ENCODE results near the gene TDRD7. TPM values are rescaled to one million over a fixed set of nuclear protein-coding genes. Genes with fewer than 3 reads are reported as not detected.
A peak's percentile ranks its signal among the peaks of the same experiment; 100 is the strongest.
"Not testable (repeated sequence)": the region's sequence is repeated elsewhere in the genome, so short reads cannot be mapped to it uniquely, and the experiment has no call there.

TDRD7 gene
- total RNA-seq, 1 donor from 2014 or later = 13.6 TPM

- DNase-seq (ENCODE audit: low read depth in 2 of 2) = no peak
Measured at GRCh38 chr9:97473717-97474116, 61.8 kb downstream of the TDRD7 start.

GRCh38 chr9:97474372-97474925, 62.6 kb downstream of the TDRD7 start:
- DNase-seq (ENCODE audit: low read depth in 2 of 2) = no peak

DNA sequence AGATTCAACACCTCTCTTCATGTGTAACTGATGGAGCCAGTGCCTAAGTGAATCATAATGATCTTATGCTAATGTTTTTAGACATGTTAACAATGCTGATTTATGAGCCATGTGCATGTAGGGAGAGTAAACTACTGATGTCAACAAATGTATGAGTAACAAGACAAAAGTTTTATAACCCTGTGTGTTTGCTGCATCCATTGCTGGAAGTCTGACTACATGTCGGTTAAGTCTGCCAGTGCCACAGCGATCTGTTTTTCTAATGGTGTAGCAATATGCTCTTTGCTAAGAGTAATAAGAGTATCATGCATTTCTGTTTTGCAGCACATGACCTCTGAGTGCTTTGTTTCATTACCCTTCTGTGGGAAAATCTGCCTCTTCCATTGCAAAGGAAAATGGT, 63.2 kb downstream of the TDRD7 start:
- no peak for DNase-seq (ENCODE audit: low read depth in 2 of 2)

- DNase-seq (ENCODE audit: low read depth in 2 of 2) = no peak
Measured at GRCh38 chr9:97478301-97478981, 66.5 kb downstream of the TDRD7 start.

DNA sequence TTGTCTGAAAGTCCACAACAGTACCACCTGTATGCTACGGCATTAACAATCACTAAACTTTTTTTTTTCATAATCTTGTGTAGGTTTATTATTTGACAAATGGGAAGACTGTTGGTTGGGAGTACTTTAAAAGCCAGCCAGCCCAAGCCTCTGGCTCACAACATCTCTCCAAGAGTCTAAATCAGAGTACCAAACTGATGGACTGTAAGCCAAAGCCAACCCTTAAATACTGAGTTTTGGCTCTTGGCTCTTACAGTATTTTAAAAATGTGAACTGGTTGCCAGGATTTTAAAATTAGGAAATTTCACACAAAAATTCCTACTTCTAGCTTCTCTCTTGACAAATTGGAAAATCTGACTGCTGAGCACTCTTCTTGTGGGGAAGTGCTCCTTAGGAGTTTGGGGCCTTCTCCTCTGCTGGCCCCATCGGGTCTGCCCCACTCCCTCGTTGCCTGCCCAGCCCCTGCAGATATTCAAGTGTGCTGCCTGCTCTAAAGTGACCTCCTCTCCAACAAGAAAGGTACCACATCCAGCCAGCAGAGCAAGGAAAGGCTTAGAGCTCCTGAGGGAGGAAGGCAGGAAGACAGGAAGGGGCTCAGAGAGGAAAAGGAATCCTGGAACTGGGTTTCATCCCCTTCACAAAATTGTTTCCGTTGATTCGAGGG, 67.7 kb downstream of the TDRD7 start:
- no peak for DNase-seq (ENCODE audit: low read depth in 2 of 2)

DNA sequence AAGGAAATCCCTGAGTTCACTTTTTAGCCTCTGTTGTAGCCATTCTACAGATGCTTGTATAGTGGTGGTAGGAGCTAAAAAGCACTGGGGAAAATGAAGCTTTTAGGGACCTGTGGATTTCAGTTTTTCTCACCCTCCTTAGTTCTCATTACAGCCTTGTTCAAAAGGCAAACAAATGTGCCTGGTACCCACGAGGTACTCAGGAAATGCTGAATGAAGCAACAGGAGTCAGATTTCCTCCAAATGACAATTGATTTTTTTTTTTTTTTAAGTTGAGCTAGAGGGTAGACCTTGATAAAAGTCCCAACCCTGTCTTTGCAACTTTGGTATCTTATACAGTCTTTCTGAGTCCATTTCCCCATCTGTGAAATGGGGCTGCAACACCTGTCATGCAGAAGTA, 68.3 kb downstream of the TDRD7 start:
- peak in 1 of 2 donors; percentile 23 for DNase-seq (ENCODE audit: low read depth in 2 of 2)

GRCh38 chr9:97480749-97481148, 68.9 kb downstream of the TDRD7 start:
- DNase-seq (ENCODE audit: low read depth in 2 of 2) = no peak

- DNase-seq (ENCODE audit: low read depth in 2 of 2) = peak in 1 of 2 donors; percentile 41
Measured at GRCh38 chr9:97484134-97484533, 72.2 kb downstream of the TDRD7 start.

DNA sequence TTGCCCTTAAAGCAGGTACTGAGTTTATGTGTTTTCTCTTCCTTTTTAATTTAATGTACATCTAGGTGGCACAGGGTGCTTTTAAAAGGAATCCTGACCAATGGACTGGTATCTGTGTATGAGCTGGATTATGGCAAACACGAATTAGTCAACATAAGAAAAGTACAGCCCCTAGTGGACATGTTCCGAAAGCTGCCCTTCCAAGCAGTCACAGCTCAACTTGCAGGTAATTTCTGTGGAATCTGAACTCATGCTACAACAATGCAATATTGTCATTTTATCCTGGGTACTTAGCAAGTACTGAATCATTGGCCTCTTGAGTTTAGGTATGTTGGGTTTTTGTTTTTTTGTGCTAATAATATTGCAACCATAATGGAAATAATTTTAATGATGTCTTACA, 75.2 kb downstream of the TDRD7 start:
- peak in 1 of 2 donors; percentile 25 for DNase-seq (ENCODE audit: low read depth in 2 of 2)

DNA sequence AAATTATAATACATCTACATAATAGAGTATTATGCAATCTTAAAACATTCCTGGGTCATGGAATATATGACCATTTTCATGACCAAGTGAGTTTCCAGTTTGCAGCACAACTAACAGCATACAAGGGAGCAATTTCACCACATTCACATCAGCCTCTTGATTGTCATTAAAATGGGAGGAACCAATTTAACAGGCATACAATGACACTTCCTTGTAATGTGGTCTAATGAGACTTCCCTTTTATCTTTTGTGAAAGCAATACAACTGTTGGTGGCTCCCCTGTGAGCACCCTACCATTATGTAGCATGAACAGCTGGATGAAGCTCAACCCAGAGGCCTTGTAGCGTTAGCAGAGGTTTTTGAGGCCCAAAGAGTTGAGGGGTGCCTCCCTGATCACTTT, 76.0 kb downstream of the TDRD7 start:
- no peak for DNase-seq (ENCODE audit: low read depth in 2 of 2)

- DNase-seq (ENCODE audit: low read depth in 2 of 2) = no peak
Measured at GRCh38 chr9:97491216-97491999, 79.5 kb downstream of the TDRD7 start.

DNA sequence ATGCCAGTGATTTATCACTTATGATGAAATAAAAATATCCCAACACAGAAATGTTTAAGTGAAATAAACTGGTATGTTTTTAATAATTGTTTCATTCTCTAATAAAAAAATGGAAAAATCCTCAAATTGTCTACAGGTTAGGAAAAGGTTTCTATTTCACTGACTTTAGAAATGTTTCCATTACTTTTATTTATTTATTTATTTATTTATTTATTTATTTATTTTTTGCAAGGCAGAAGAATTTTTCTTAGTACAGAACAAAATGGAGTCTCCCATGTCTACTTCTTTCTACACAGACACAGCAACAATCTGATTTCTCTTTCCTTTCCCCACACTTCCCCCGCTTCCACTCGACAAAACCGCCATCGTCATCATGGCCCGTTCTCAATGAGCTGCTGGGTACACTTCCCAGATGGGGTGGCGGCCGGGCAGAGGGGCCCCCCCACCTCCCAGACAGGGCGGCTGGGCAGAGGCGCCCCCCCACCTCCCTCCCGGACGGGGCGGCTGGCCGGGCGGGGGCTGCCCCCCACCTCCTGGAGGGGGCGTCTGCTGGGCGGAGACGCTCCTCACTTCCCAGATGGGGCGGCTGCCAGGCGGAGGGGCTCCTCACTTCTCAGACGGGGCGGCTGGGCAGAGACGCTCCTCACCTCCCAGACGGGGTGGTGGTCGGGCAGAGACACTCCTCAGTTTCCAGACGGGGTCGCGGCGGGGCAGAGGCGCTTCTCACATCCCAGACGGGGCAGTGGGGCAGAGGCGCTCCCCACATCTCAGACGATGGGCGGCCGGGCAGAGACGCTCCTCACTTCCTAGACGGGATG, 85.9 kb downstream of the TDRD7 start:
- DNase-seq (ENCODE audit: low read depth in 2 of 2) = not testable (repeated sequence)

DNA sequence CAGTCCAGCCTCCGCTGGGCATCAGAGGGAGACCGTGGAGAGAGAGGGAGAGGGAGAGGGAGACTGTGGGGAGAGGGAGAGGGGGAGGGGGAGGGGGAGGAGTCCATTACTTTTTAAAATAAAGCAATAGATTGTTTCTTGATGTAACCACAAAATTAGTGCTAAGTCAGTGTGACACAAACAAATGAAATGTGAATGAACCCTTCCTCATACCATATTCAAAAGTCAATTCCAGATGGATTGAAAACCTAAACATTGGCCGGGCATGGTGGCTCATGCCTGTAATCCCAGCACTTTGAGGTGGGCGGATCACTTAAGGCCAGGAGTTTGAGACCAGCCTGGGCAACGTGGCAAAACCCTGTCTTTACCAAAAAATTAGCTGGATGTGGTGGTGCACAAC, 87.0 kb downstream of the TDRD7 start:
- DNase-seq (ENCODE audit: low read depth in 2 of 2) = not testable (repeated sequence)

GRCh38 chr9:97500263-97500662, 88.4 kb downstream of the TDRD7 start:
- DNase-seq (ENCODE audit: low read depth in 2 of 2) = no peak

DNA sequence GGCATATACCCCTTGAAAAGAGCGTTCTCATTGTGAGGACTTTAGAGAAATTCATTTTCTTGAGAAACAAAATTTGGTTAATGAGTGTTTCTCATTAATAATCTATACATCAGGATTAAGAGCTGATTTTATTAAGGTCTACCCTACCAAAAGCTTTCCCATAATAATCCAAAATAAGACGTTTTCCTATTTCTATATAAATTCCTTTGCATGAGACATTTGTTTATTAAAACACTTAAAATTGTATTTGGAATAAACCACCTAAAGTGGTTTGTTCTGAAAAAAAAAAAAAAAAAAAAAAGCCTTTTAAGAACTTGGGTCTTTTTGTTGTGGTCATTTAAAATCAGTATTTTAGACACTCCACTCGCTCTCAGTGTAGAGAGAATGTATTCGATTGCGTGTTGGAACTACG, 88.9 kb downstream of the TDRD7 start:
- DNase-seq (ENCODE audit: low read depth in 2 of 2) = no peak

DNA sequence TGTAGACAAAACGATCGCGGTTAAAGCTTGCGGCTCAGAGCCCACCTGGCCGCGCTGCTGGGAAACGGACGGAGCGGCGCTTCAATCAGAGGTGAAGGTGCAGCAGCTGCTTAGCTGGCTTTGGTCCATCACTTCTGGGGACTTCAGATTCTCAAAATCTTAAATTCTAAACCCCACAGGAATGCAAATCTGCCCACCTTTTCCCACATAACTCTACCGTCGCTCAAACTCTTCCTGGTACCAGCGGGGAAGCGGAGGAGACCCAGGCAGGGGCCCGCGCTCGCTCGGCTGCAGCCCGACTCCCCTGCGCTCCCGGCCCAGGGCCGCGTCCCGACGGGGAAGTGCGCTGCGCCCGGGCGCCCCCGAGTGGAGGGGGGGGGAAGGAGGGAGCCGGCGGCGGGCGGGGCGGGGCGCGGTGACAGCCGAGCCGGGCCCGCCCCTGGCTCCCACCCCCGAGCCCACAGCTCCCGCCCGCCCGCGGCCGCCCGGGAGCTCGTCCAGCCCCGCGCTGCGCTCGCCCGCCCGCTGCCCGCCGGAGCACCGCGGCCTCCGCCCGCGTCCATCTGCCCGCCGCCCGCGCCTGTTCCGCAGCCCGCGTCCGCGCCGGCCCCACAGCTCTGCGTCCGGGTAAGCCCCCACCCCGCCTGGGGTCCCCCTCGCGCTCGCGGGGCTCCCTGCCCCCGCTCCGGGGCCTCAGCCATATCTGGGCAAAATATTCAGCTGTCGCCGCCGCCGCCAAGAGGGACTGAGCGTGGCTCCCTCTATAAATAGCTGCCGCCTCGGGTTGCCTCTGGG, 89.5 kb downstream of the TDRD7 start, which contains the start of gene TMOD1:
Gene TMOD1 (plus strand): TSS at position 490 of the 795 bp plus-strand sequence. CDS start 22,523 bp downstream, outside the sequence.
- peak in 1 of 2 donors; percentile 80 for DNase-seq (ENCODE audit: low read depth in 2 of 2)

DNA sequence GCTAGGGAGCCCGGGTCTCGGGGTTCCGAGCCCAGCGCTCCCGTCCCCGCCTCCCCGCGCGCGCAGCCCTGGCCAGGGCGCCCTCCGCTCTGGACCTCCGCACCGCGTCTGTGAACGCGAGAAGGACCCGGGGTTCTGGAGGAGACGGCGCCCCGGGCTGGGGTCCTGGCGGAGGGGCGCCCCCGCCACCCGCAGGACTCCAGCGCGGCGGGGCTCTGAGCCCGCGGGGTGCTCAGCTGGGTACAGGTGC, 90.0 kb downstream of the TDRD7 start:
- no peak for DNase-seq (ENCODE audit: low read depth in 2 of 2)

DNA sequence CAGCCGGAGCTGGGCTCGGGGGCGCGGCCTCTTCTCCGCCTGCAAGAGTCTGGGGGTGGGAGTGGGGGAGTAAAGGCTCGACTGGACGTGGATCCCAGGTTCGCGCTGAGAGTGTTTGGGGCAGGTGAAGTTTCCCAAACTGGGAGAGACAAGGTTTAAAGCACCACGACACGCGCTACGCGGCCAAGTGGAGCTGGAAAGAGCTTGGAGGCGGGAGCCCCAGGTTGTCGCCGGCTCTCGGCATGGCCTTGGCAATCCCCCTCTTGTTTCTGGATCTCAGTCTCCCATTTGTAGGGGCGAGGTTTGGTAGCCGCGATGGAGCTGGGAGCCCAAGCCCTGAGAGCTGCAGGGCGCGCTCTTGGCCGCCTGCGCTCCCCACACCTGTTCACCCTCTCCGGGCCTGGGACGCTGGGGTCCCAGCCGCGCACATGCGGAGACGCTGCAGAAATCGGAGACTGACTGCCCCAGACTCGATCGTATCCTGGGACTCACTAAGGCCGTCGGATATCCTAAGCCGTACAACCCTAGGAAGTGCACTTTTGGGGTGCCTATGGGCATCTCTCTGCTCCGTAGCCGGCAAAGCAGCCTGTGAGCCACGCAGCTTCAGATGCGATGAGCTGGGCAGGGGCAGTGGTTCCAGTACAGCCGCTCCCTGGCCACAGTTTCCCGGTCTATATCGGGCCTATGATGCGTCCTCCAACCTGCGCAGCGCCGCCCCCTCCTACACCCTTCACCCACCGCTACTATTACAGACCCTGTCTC, 90.5 kb downstream of the TDRD7 start:
- peak in 1 of 2 donors; percentile 18 for DNase-seq (ENCODE audit: low read depth in 2 of 2)

DNA sequence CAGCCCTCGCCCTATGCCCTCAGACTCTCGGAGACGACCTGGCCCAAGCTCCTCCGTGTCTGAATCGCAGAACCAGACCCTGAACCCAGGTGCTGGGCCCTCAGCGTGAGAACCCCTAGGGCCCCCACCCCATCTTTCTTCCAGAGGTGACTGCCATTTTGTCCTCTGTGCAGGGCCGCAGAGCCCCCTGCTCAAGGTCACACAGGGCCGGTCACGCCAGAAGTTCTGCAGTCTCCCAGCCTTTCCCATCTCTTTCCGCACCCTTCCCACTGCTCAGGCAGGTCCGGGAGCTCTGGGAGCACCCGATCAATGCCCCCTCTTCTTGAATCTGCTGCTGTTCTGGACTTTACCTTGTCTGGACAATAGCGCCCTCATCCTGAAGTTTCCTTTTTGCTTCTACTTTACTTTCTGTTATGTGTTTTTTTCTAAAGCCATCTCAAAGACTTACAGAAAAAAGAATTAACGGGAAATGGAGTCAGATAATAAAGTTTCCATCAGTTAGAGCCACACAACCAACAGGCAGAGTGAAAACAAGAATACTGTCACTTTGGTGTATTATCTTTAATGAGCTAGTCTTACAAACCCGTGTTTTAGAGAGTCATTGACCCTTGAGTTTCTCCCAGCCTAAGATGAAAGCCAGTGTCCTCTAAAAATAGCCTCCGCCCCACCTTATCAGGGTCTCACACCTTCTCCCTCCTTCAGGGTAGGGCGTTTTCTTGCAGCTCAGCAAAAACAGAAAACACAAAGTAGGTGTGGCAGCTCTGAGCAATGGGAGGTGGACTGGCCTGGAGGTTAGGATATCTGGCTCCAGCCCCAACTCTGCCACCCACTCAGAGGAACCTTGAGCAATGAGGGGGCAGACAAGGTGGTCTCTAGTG, 91.3 kb downstream of the TDRD7 start:
- no peak for DNase-seq (ENCODE audit: low read depth in 2 of 2)

Data from dermis microvascular lymphatic vessel endothelial cell (primary cell).